DOHH2 (cell line): ENCODE data around the gene FIBCD1.

Source experiments
- H3F3A ChIP-seq: fragments of 200-600 bp; sonication (generic), shearing (Covaris generic); 2 replicates; pipeline ENCODE4 v1.6.0; 2016; ENCODE audit warnings: antibody characterized with exemption, mild to moderate bottlenecking; ENCODE audit not compliant: control insufficient read depth, insufficient read depth
- H3K27ac ChIP-seq: fragments of 200-600 bp; sonication (generic); 2 replicates; pipeline ENCODE4 v1.5.1; 2014; ENCODE audit warnings: low read depth, mild to moderate bottlenecking, low read length, moderate library complexity
- H3K27me3 ChIP-seq: fragments of 200-600 bp; sonication (generic); 2 replicates; pipeline ENCODE4 v1.6.1; 2014; ENCODE audit warnings: mild to moderate bottlenecking, low read length, mixed read lengths; ENCODE audit not compliant: control insufficient read depth
- H3K36me3 ChIP-seq: fragments of 200-600 bp; sonication (generic); 2 replicates; pipeline ENCODE4 v1.6.1; 2014; ENCODE audit warnings: mild to moderate bottlenecking, low read length, moderate library complexity, mixed read lengths; ENCODE audit not compliant: control insufficient read depth
- H3K4me1 ChIP-seq: fragments of 200-600 bp; sonication (generic); 2 replicates; pipeline ENCODE4 v1.6.1; 2014; ENCODE audit warnings: mild to moderate bottlenecking, low read length, mixed read lengths; ENCODE audit not compliant: control insufficient read depth
- H3K4me2 ChIP-seq: fragments of 200-600 bp; sonication (generic); 2 replicates; pipeline ENCODE4 v1.6.0; 2014; ENCODE audit warnings: mild to moderate bottlenecking, low read length, moderate library complexity
- H3K4me3 ChIP-seq: fragments of 200-600 bp; sonication (generic); 2 replicates; pipeline ENCODE4 v1.5.1; 2014; ENCODE audit warnings: mild to moderate bottlenecking, low read length, mixed read lengths
- H3K79me2 ChIP-seq: fragments of 200-600 bp; sonication (generic); 2 replicates; pipeline ENCODE4 v1.6.1; 2014; ENCODE audit warnings: mild to moderate bottlenecking, low read length, mixed read lengths; ENCODE audit not compliant: control insufficient read depth
- H3K9me2 ChIP-seq: fragments of 200-600 bp; sonication (generic); replicated peaks from 2 replicates; pipeline ENCODE4 v1.6.1; 2014; ENCODE audit warnings: mild to moderate bottlenecking, low read length, mixed read lengths; ENCODE audit not compliant: control insufficient read depth
- H3K9me3 ChIP-seq: fragments of 200-600 bp; sonication (generic); 2 replicates; pipeline ENCODE4 v1.6.1; 2014; ENCODE audit warnings: antibody characterized with exemption, low read length, mixed read lengths; ENCODE audit not compliant: control insufficient read depth, insufficient read depth
- H4K20me1 ChIP-seq: fragments of 200-600 bp; sonication (generic); 2 replicates; pipeline ENCODE4 v1.6.0; 2014; ENCODE audit warnings: low read depth, mild to moderate bottlenecking, antibody characterized with exemption, low read length, moderate library complexity; ENCODE audit not compliant: control insufficient read depth, insufficient read depth
- EZH2phosphoT487 ChIP-seq: fragments of 200-600 bp; sonication (generic); IDR thresholded peaks from 2 replicates; pipeline ENCODE4 v1.6.1; 2017; ENCODE audit warnings: borderline replicate concordance, mild to moderate bottlenecking, antibody characterized with exemption, low read length, moderate library complexity, mixed read lengths
- TF ChIP-seq, protein P1 (sequence below): fragments of 200-600 bp; sonication (generic); IDR thresholded peaks from one replicate; pipeline ENCODE4 v1.5.1; 2014; ENCODE audit warnings: antibody characterized with exemption, mild to moderate bottlenecking, low read depth, low read length; ENCODE audit not compliant: poor library complexity, severe bottlenecking

Gene FIBCD1

DNA sequence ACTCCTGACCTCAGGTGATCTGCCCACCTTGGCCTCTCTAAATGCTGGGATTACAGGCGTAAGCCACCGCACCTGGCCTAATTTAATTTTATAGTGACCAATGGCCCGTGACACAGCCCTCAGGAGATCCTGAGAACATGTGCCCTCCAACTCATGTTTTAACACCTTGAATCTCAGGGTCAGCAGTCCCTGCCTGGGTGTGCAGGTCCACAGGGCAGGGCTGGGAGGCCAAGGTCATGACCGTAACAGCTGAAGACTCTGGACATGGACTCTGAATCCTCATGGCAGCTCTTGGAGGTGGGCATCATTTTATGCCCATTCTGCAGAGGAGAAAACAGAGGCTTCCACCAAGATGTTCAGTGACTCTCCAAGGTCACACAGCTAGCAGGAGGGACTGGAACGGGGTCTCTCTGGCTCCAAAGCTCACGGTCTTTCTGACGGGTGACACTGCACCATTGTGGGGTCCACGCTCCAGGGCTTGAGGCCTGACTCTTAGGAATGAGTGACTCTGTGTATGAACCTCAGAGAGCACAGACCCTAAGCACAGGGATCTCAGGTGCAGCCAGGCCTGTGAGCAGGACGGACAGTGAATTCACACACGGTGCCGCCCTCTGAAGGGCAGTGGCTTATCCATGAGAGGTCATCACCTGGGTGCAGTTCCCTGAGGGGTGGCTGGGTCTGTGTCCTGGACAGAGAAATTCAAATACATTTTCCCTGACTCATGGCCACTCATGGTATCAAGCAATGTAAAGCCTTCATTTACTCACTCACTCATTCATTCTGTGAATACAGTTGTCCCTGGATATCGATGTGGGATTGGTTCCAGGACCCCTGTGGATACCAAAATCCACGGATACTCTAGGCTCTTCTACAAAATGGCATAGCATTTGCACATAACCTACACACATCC, 37.1 kb upstream of the FIBCD1 start:
- no peaks in the 10 kb centered on the region for H3K79me2 ChIP-seq
- H3K9me2 ChIP-seq, result no peaks in the 10 kb centered on the region
- H3K36me3 ChIP-seq, result no peaks in the 10 kb centered on the region
- no peaks in the 10 kb centered on the region for H3K9me3 ChIP-seq
- H3K4me1 ChIP-seq, result no peaks in the 10 kb centered on the region
- H3K27ac ChIP-seq, result no peak overlapping the region
- TF ChIP-seq, protein P1, sequence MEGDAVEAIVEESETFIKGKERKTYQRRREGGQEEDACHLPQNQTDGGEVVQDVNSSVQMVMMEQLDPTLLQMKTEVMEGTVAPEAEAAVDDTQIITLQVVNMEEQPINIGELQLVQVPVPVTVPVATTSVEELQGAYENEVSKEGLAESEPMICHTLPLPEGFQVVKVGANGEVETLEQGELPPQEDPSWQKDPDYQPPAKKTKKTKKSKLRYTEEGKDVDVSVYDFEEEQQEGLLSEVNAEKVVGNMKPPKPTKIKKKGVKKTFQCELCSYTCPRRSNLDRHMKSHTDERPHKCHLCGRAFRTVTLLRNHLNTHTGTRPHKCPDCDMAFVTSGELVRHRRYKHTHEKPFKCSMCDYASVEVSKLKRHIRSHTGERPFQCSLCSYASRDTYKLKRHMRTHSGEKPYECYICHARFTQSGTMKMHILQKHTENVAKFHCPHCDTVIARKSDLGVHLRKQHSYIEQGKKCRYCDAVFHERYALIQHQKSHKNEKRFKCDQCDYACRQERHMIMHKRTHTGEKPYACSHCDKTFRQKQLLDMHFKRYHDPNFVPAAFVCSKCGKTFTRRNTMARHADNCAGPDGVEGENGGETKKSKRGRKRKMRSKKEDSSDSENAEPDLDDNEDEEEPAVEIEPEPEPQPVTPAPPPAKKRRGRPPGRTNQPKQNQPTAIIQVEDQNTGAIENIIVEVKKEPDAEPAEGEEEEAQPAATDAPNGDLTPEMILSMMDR, result no peak
- TF ChIP-seq EZH2phosphoT487, result no peak
- no peak overlapping the region for H3K4me3 ChIP-seq
- H3F3A ChIP-seq, result no peaks in the 10 kb centered on the region
- H3K4me2 ChIP-seq, result no peak overlapping the region
- H4K20me1 ChIP-seq, result peaks cover 3% of the 10 kb centered on the region; the same call in 1 of the 2 replicates
- no peaks in the 10 kb centered on the region for H3K27me3 ChIP-seq

DNA sequence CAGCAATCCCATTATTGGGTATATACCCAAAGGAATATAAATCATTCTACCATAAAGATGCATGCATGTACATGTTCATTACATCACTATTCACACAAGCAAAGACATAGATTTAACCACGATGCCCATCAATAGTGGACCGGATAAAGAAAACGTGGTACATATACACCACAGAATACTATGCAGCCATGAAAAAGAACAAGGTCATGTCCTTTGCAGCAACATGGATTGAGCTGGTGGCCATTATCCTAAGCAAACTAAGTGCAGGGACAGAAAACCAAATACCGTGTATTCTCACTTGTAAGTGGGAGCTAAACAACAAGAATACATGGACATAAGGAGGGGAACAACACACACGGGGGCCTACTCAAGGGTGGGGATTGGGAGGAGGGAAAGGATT, 36.1 kb upstream of the FIBCD1 start:
- Histone ChIP-seq H3K27ac (no peak overlapping the region), H3K4me3 (no peak overlapping the region), H3K27me3 (no peaks in the 10 kb centered on the region), H3K36me3 (no peaks in the 10 kb centered on the region), H3K9me2 (no peaks in the 10 kb centered on the region), H3K4me2 (no peak overlapping the region), H3K4me1 (no peaks in the 10 kb centered on the region), H3K9me3 (no peaks in the 10 kb centered on the region), H4K20me1 (peaks cover 3% of the 10 kb centered on the region; the same call in 1 of the 2 replicates), H3F3A (no peaks in the 10 kb centered on the region), H3K79me2 (no peaks in the 10 kb centered on the region)
- TF ChIP-seq EZH2phosphoT487, result no peak
- TF ChIP-seq, protein P1, result no peak

DNA sequence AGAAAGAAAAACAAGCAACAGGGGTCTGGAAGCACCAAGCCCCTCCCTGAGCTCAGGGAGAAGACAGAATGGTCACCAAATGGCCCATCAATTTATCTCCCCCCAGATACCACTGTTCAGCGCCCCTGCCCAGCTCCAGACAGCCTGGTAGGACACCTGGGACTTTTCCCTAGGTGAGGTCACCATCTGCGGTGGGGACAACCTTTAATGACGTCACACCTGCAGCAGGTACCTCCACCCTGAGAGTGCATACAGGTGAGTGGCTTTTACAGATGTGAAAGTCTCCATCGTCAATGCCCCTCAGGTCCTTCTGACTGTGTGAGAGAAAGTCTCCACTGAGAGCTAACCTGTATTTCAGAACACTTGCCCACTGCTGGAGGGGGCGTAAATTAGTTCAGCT, 35.6 kb upstream of the FIBCD1 start:
- Histone ChIP-seq H3K4me3 (no peak overlapping the region), H3K4me2 (no peak overlapping the region), H3K27ac (no peak overlapping the region), H3K36me3 (no peaks in the 10 kb centered on the region), H3K9me2 (no peaks in the 10 kb centered on the region), H3F3A (no peaks in the 10 kb centered on the region), H3K9me3 (no peaks in the 10 kb centered on the region), H3K27me3 (no peaks in the 10 kb centered on the region), H4K20me1 (peaks cover 3% of the 10 kb centered on the region; the same call in 1 of the 2 replicates), H3K4me1 (no peaks in the 10 kb centered on the region), H3K79me2 (no peaks in the 10 kb centered on the region)
- TF ChIP-seq, protein P1, result no peak
- TF ChIP-seq EZH2phosphoT487, result no peak
